SK-N-SH treated with all-trans-retinoic acid at 6 μM for 48 hours (cell line): ENCODE measurements around the gene AGTRAP.
A peak's percentile ranks its signal among the peaks of the same experiment; 100 is the strongest.

Experiments used
- ATAC-seq: fragments of 200-7000 bp; cut with Tn5 transposase; 3 replicates; pipeline ENCODE4 v1.9.1; 2020; ENCODE audit warnings: mild to moderate bottlenecking, moderate library complexity
- ARNTL ChIP-seq: fragments of 450-650 bp; formaldehyde crosslinking; IDR thresholded peaks from 2 replicates; pipeline ENCODE4 v1.5.0; 2020; ENCODE audit warnings: low read depth, mild to moderate bottlenecking, moderate library complexity, borderline replicate concordance
- BACH2 ChIP-seq: fragments of 250-450 bp; sonication (Bioruptor Pico); IDR thresholded peaks from 2 replicates; pipeline ENCODE4 v1.9.0; 2021; ENCODE audit warnings: mild to moderate bottlenecking, borderline replicate concordance
- CSDC2 ChIP-seq: fragments of 250-450 bp; sonication (Bioruptor Pico); IDR thresholded peaks from 2 replicates; pipeline ENCODE4 v1.5.0; 2020; ENCODE audit warnings: mild to moderate bottlenecking, moderate library complexity
- ESRRG ChIP-seq: fragments of 250-450 bp; sonication (Bioruptor Pico); IDR thresholded peaks from 2 replicates; pipeline ENCODE4 v1.6.1; 2021; ENCODE audit warnings: mild to moderate bottlenecking
- ISL1 ChIP-seq: fragments of 250-450 bp; sonication (Bioruptor Pico); IDR thresholded peaks from 2 replicates; pipeline ENCODE4 v2.1.2; 2022; ENCODE audit warnings: mild to moderate bottlenecking, moderate library complexity
- OSR1 ChIP-seq: fragments of 250-450 bp; sonication (Bioruptor Pico); IDR thresholded peaks from 2 replicates; pipeline ENCODE4 v1.8.0; 2022; ENCODE audit warnings: moderate library complexity, mild to moderate bottlenecking, inconsistent platforms
- PPARA ChIP-seq: fragments of 250-450 bp; sonication (Bioruptor Pico); IDR thresholded peaks from 2 replicates; pipeline ENCODE4 v1.5.0; 2020; ENCODE audit warnings: mild to moderate bottlenecking, borderline replicate concordance
- RARB ChIP-seq: fragments of 250-450 bp; sonication (Bioruptor Pico); IDR thresholded peaks from 2 replicates; pipeline ENCODE4 v1.8.0; 2021; ENCODE audit warnings: mild to moderate bottlenecking, moderate library complexity
- SNAI2 ChIP-seq: fragments of 250-450 bp; sonication (Bioruptor Pico); IDR thresholded peaks from 2 replicates; pipeline ENCODE4 v1.5.0; 2020; ENCODE audit warnings: mild to moderate bottlenecking, moderate library complexity
- TCF4 ChIP-seq: fragments of 250-450 bp; sonication (Bioruptor Pico); IDR thresholded peaks from 2 replicates; pipeline ENCODE4 v1.8.0; 2021; ENCODE audit warnings: mild to moderate bottlenecking, moderate library complexity, borderline replicate concordance
- TOX ChIP-seq: fragments of 250-450 bp; sonication (Bioruptor Pico); IDR thresholded peaks from 2 replicates; pipeline ENCODE4 v1.8.0; 2021; ENCODE audit warnings: mild to moderate bottlenecking, moderate library complexity, borderline replicate concordance
- ZC3H10 ChIP-seq: fragments of 250-450 bp; sonication (Bioruptor Pico); IDR thresholded peaks from 2 replicates; pipeline ENCODE4 v1.5.1; 2021; ENCODE audit warnings: mild to moderate bottlenecking, moderate library complexity
- ZFP3 ChIP-seq: fragments of 250-450 bp; sonication (Bioruptor Pico); IDR thresholded peaks from 2 replicates; pipeline ENCODE4 v1.5.0; 2020; ENCODE audit warnings: mild to moderate bottlenecking, moderate library complexity
- ZFP30 ChIP-seq: fragments of 450-650 bp; formaldehyde crosslinking; IDR thresholded peaks from 2 replicates; pipeline ENCODE4 v1.5.0; 2022; ENCODE audit warnings: mild to moderate bottlenecking, moderate library complexity
- ZNF565 ChIP-seq: fragments of 450-650 bp; formaldehyde crosslinking; conservative IDR thresholded peaks from 2 replicates; pipeline ENCODE4 v1.5.0; 2020; ENCODE audit warnings: low read depth, mild to moderate bottlenecking, moderate library complexity
- ZNF70 ChIP-seq: fragments of 450-650 bp; formaldehyde crosslinking; IDR thresholded peaks from 2 replicates; pipeline ENCODE4 v1.5.0; 2020; ENCODE audit warnings: mild to moderate bottlenecking, moderate library complexity
- ZNF8 ChIP-seq: fragments of 450-650 bp; formaldehyde crosslinking; IDR thresholded peaks from 2 replicates; pipeline ENCODE4 v1.5.0; 2020; ENCODE audit warnings: mild to moderate bottlenecking, moderate library complexity
- TF ChIP-seq, protein P1 (sequence below): fragments of 250-450 bp; sonication (Bioruptor Pico); IDR thresholded peaks from 2 replicates; pipeline ENCODE4 v1.5.0; 2020; ENCODE audit warnings: mild to moderate bottlenecking, moderate library complexity
- TF ChIP-seq, protein P2 (sequence below): fragments of 250-450 bp; sonication (Bioruptor Pico); IDR thresholded peaks from 2 replicates; pipeline ENCODE4 v1.5.1; 2020; ENCODE audit warnings: low read depth, mild to moderate bottlenecking, moderate library complexity
- TF ChIP-seq, protein P3 (sequence below): fragments of 250-450 bp; sonication (Bioruptor Pico); IDR thresholded peaks from 2 replicates; pipeline ENCODE4 v1.8.0; 2020; ENCODE audit warnings: mild to moderate bottlenecking, moderate library complexity, borderline replicate concordance
- TF ChIP-seq, protein P4 (sequence below): fragments of 250-450 bp; sonication (Bioruptor Pico); IDR thresholded peaks from 2 replicates; pipeline ENCODE4 v1.5.1; 2021; ENCODE audit warnings: mild to moderate bottlenecking, moderate library complexity

AGTRAP gene

GRCh38 chr1:11766429-11766776 is 30.5 kb downstream of the AGTRAP start (continued):
- TF ChIP-seq, protein P1, sequence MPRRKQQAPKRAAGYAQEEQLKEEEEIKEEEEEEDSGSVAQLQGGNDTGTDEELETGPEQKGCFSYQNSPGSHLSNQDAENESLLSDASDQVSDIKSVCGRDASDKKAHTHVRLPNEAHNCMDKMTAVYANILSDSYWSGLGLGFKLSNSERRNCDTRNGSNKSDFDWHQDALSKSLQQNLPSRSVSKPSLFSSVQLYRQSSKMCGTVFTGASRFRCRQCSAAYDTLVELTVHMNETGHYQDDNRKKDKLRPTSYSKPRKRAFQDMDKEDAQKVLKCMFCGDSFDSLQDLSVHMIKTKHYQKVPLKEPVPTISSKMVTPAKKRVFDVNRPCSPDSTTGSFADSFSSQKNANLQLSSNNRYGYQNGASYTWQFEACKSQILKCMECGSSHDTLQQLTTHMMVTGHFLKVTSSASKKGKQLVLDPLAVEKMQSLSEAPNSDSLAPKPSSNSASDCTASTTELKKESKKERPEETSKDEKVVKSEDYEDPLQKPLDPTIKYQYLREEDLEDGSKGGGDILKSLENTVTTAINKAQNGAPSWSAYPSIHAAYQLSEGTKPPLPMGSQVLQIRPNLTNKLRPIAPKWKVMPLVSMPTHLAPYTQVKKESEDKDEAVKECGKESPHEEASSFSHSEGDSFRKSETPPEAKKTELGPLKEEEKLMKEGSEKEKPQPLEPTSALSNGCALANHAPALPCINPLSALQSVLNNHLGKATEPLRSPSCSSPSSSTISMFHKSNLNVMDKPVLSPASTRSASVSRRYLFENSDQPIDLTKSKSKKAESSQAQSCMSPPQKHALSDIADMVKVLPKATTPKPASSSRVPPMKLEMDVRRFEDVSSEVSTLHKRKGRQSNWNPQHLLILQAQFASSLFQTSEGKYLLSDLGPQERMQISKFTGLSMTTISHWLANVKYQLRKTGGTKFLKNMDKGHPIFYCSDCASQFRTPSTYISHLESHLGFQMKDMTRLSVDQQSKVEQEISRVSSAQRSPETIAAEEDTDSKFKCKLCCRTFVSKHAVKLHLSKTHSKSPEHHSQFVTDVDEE (CRISPR knock-in tag): no peak
- TF ChIP-seq ISL1: no peak
- TF ChIP-seq ZFP3: no peak
- no peak for TF ChIP-seq ESRRG (CRISPR knock-in tag)

- ATAC-seq: no peak; the same call in 2 of the 3 replicates
- TF ChIP-seq ZFP3 (no peak), ARNTL (CRISPR knock-in tag) (no peak), SNAI2 (CRISPR knock-in tag) (no peak), PPARA (no peak), BACH2 (CRISPR knock-in tag) (no peak), ZNF565 (CRISPR knock-in tag) (no peak), ZNF8 (no peak), ZC3H10 (CRISPR knock-in tag) (no peak), TCF4 (CRISPR knock-in tag) (no peak; the same call in 1 of the 2 replicates), OSR1 (no peak), ZFP30 (CRISPR knock-in tag) (no peak), ESRRG (CRISPR knock-in tag) (no peak), ZNF70 (CRISPR knock-in tag) (no peak)
- TF ChIP-seq, protein P2, sequence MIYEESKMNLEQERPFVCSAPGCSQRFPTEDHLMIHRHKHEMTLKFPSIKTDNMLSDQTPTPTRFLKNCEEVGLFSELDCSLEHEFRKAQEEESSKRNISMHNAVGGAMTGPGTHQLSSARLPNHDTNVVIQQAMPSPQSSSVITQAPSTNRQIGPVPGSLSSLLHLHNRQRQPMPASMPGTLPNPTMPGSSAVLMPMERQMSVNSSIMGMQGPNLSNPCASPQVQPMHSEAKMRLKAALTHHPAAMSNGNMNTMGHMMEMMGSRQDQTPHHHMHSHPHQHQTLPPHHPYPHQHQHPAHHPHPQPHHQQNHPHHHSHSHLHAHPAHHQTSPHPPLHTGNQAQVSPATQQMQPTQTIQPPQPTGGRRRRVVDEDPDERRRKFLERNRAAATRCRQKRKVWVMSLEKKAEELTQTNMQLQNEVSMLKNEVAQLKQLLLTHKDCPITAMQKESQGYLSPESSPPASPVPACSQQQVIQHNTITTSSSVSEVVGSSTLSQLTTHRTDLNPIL (CRISPR knock-in tag): no peak
- TF ChIP-seq, protein P3, sequence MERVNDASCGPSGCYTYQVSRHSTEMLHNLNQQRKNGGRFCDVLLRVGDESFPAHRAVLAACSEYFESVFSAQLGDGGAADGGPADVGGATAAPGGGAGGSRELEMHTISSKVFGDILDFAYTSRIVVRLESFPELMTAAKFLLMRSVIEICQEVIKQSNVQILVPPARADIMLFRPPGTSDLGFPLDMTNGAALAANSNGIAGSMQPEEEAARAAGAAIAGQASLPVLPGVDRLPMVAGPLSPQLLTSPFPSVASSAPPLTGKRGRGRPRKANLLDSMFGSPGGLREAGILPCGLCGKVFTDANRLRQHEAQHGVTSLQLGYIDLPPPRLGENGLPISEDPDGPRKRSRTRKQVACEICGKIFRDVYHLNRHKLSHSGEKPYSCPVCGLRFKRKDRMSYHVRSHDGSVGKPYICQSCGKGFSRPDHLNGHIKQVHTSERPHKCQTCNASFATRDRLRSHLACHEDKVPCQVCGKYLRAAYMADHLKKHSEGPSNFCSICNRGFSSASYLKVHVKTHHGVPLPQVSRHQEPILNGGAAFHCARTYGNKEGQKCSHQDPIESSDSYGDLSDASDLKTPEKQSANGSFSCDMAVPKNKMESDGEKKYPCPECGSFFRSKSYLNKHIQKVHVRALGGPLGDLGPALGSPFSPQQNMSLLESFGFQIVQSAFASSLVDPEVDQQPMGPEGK (CRISPR knock-in tag): no peak
- TF ChIP-seq, protein P4, sequence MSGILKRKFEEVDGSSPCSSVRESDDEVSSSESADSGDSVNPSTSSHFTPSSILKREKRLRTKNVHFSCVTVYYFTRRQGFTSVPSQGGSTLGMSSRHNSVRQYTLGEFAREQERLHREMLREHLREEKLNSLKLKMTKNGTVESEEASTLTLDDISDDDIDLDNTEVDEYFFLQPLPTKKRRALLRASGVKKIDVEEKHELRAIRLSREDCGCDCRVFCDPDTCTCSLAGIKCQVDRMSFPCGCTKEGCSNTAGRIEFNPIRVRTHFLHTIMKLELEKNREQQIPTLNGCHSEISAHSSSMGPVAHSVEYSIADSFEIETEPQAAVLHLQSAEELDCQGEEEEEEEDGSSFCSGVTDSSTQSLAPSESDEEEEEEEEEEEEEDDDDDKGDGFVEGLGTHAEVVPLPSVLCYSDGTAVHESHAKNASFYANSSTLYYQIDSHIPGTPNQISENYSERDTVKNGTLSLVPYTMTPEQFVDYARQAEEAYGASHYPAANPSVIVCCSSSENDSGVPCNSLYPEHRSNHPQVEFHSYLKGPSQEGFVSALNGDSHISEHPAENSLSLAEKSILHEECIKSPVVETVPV: no peak
- TF ChIP-seq, all 23 proteins: peak for 0
Measured at GRCh38 chr1:11767922-11768704, 32.2 kb downstream of the AGTRAP start.

- 0 out of 3 replicates have a peak, but pooled peaks have one; percentile 15 for ATAC-seq
- no peak for TF ChIP-seq OSR1
- no peak for TF ChIP-seq ARNTL (CRISPR knock-in tag)
- TF ChIP-seq, protein P1 (CRISPR knock-in tag): no peak
- TF ChIP-seq, protein P2 (CRISPR knock-in tag): no peak
- no peak for TF ChIP-seq ISL1
- no peak for TF ChIP-seq BACH2 (CRISPR knock-in tag)
- TF ChIP-seq CSDC2 (CRISPR knock-in tag): no peak
- no peak for TF ChIP-seq PPARA
- TF ChIP-seq TCF4 (CRISPR knock-in tag): no peak
- TF ChIP-seq, protein P4: no peak
- no peak for TF ChIP-seq RARB (CRISPR knock-in tag)
- TF ChIP-seq, protein P3 (CRISPR knock-in tag): no peak
- no peak for TF ChIP-seq SNAI2 (CRISPR knock-in tag)
- no peak for TF ChIP-seq TOX (CRISPR knock-in tag)
- TF ChIP-seq ZNF8: no peak
Measured at GRCh38 chr1:11768821-11769220, 32.9 kb downstream of the AGTRAP start.
